NCI-H128 (cell line): ENCODE results near the gene IL17RA.
"Not testable (repeated sequence)": the region's sequence is repeated elsewhere in the genome, so short reads cannot be mapped to it uniquely, and the experiment has no call there.

Source experiments
- DNase-seq: peaks from one replicate; lab custom pipeline; 2025; ENCODE audit not compliant: unreplicated experiment; lab: John Stamatoyannopoulos, UW

Gene IL17RA, protein sequence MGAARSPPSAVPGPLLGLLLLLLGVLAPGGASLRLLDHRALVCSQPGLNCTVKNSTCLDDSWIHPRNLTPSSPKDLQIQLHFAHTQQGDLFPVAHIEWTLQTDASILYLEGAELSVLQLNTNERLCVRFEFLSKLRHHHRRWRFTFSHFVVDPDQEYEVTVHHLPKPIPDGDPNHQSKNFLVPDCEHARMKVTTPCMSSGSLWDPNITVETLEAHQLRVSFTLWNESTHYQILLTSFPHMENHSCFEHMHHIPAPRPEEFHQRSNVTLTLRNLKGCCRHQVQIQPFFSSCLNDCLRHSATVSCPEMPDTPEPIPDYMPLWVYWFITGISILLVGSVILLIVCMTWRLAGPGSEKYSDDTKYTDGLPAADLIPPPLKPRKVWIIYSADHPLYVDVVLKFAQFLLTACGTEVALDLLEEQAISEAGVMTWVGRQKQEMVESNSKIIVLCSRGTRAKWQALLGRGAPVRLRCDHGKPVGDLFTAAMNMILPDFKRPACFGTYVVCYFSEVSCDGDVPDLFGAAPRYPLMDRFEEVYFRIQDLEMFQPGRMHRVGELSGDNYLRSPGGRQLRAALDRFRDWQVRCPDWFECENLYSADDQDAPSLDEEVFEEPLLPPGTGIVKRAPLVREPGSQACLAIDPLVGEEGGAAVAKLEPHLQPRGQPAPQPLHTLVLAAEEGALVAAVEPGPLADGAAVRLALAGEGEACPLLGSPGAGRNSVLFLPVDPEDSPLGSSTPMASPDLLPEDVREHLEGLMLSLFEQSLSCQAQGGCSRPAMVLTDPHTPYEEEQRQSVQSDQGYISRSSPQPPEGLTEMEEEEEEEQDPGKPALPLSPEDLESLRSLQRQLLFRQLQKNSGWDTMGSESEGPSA

DNA sequence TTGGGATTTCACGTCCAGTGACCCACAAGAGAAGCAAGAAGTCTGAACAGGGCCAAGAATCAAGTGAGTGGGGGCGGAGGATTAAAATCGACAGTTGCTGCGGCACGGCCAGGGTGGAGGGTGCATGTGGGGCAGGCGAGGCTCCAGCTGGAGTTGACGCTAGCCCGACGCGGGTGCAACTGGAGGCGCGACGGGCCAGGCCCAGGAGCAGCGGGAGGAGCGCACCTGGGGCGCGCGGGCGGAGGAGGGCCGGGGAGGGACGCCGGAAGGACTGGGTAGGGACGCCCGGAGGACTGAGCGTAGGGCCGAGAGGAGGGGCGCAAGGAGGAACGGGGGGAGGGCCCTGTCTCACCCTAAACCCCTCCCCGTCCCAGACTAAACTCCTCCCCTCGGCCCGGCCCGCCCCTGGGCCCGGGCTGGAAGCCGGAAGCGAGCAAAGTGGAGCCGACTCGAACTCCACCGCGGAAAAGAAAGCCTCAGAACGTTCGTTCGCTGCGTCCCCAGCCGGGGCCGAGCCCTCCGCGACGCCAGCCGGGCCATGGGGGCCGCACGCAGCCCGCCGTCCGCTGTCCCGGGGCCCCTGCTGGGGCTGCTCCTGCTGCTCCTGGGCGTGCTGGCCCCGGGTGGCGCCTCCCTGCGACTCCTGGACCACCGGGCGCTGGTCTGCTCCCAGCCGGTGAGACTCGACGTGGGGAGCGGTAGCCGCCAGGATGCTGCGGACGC, at the start of gene IL17RA:
TSS of gene IL17RA (plus strand) at position 447 of the 723 bp plus-strand sequence. CDS start at position 539, 92 bp downstream.
- DNase-seq, result peak; percentile 32

DNA sequence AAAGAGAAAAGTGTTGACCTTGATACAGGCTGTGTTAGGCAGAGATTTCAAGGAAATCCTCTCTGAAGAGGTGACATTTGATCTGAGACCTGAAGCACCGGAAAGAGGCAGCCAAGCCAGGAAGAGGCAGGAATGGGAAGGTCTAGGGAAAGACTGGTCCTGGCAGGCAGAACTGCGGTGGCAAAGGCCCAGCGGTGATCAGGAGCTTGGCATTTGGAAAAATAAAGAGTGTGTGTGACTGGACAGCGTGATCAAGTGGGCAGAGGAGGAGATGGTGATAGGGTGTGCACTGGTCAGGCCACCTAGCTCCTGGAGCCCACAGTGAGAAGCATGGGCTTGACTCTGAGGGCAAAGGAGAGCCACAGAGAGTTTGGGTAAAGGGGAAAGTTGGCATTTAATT, 49.6 kb upstream of the IL17RA start:
- DNase-seq, result no peak

DNA sequence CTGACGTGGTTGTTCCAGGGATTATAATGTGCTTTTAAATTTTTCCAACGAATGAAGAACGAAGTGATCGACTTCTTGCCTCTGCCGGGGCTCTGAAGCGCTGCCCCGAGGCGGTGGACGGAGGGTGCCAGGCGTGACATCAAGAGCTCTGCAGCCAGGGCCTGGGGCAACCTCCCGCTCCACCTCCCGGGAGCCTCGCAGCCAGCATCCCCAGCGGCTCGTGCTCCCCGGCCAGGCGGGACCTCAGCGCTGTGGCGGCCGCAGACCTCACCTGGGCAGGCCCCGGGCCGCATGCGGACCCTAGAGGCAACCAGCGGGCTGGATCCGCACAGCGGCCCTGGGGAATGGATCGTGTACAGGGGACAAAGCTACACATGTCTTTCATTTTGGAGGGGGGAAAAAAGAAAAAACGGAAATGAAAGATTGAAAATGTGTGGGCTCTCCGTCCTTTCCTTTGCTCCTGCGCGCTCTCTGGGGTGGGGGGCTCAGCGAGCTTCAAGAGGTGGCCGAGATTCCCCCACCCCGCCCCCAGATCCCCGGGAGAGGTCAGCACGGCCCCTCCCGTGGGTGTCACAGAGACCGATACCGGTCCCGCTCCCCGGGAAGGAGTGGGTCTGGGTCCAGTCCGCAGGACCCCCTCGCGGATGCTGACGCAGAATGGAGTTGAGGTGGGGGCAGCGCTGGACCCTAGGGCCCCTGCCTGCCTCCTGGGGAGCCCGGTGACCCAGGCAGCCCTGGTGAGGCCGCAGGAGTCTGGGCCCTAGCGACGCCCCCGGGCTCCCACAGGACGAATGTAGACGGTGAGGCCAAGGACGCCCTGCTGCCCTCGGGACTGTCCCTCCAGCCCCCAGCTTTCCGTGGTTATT, 48.6 kb upstream of the IL17RA start:
- not testable (repeated sequence) for DNase-seq

DNA sequence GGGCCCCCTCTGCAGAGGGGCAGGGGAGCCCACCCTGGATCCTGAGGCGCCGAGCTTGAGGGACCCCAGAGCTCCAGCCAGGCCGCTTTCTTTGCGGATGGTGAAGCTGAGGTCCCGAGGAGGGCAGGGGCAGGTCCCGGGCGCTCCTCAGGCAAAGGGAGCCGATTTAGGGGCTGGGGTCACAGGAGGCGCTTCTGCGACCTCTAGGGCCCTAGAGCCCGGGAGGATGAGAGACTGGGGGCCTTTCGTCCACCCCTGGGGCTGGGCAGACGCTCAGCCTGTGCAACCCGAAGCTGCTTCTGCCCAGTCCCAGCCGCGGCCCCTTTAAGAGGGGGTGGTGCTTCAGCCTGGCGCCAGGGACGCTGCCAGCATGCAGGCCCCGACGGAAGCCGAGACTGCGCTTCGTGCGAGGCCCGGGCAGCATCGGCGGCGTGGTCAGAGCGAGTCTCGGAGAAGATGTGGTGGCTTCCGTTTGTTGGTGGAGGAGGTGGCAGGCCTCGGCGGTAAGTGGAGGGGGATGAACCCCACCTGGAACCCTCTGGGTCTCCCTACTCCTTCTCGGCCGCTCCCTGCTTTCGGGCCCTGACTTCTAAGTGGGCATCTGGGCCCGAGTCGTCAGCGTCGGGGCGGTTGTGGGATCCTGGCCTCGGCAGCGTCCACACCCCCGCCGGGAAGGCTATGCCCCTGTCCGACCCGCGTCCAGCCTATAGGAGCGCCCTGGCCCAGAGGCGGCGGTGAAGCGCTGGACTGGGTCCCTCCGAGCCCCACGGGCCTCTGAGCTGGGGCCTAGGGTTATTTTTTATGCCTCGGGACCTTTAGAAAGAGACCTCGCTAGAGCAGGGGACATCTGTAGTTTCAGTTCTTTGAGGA, 47.7 kb upstream of the IL17RA start:
- not testable (repeated sequence) for DNase-seq

DNA sequence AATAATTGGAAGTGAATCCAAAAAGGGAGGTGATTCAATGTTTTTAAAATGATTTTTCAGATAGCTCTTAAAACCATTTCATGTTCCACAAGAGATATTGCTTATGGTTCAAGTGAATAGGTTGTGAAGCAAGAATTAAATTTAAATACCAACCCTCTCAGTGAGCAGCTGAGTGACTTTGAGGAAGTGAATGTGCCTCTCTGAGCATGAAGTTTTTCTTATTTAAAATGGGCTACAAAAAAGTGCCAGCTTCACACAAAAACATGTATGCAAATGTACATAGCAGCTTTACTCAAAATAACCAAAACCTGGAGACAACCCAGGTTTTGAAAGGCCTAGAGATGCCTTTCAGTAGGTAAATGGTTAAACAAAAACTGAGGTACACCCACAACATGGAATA, 41.3 kb upstream of the IL17RA start:
- no peak for DNase-seq

DNA sequence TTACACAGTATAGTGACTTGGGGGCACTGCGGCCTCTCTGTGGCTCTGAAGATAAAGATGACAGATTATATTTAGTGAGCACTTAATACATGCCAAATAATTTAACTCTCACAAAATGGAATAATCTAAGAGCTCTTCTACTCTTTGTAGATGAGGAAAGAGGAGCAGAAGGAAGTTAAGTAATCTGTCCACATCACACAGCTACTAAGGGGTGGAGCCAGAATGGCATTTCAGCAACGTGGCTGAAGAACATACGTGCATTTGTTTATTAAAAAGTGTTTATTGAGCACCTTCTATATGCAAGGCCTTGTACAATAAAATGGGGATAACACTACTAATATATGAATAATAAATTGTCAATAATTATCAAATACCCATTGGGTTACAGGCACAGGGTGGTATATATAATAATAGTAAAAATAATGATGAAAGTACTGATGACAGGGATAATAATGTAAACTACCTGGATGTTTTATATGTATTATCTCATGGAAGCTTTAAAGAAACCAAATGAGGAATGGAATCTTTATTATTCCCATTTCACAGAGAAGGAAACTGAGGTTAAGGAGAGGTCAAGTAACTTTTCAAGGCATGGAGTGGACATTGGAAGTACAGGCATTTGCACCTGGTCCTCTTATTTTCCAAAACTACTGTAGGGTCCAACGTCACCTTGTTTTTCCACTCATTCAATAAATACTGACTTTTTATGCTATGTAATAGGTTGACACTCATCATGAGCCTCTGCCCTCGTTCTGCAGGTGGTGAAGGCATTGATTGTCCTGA, 38.0 kb upstream of the IL17RA start:
- no peak for DNase-seq

DNA sequence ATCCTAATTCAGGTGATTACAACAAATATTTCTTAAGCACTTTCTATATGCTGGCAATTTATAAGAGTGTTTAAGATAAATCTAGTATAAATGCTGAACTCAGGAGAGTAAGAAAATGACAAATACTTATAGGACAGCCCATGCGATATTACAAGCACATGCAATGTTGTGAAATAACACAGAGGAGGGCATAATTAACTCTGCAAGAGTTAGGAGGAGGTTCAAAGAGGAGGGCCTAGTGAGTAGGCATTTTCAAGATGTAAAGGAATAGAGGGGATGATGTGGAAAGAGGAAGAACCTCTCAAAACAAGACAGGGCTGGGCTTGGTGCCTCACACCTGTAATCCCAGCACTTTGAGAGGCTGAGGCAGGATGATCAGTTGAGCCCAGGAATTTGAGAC, 37.1 kb upstream of the IL17RA start:
- DNase-seq, result no peak

DNA sequence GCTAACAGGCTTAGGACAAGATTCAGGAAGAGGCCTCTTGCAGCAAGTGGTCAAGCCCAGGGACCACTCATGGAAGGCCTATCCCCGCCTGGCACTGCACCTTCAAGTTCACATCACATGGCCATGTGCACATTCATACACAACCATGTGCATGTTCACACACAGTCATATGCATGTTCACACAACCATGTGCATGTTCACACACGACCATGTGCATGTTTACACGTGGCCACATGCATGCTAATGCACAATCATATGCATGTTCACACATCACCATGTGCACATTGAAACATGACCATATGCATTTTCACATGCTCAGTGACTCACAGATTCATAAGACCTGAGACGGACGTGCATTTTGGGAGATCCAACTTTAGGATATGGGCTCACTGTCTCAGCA, 28.7 kb upstream of the IL17RA start:
- no peak for DNase-seq

DNA sequence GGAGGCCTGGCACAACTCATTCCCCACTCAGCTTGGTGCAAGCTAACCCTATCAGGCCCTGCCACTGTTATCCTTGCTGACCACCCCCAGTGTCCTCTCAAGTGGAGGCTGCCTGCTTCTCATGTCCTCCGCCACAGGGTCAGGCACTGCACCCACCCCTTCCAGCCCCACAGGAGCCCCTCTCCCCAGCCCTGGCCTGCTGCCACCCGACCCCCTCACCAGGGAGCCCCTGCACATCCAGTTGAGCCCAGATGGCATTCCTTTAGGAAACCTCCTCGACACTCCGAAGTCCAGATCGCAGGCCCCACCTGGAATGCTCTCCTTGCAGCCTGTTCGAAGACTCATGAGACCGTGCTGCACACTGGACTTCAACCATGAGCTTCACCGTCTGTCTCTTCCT, 28.0 kb upstream of the IL17RA start:
- DNase-seq, result no peak

DNA sequence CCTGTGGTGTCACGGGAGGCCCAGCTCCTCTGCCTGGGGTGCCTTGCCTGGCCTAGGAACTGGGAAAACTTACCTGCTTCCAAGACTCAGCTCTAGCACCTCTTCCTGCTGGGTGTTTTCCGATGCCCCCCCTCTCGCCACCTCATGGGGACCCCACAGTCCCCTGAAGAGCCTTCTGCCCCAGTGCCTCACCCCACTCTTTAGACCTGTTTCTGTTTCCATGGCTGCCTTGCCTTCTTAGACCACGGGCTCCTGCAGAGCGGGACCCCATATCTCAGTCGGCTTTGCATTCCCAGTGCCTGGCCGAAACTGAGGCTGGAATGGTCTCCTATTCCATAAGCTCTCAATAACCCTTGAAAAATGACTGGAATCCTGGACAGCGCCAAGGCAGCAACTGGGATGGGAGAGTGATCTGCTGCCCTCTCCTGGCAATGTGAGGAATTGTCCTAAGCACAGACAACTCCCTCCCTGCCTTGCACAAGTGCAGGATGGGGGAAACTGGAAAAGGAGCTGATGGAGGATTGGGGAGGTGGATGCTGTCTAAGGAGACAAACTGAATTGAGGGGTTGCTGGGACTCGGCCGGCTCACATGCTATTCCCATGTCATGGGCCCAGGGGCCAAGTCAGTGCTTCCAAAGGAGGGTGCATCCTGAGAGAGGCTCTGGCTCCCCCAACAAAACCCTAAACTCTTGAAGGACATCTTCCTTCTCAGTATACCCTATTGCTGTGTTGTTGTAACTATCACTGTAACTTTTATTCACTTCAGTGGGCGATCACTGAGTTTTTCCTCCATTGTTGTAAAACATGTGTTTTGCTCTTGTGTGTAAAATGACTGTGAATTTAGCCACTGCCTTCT, 26.6 kb upstream of the IL17RA start:
- DNase-seq, result peak; percentile 6

DNA sequence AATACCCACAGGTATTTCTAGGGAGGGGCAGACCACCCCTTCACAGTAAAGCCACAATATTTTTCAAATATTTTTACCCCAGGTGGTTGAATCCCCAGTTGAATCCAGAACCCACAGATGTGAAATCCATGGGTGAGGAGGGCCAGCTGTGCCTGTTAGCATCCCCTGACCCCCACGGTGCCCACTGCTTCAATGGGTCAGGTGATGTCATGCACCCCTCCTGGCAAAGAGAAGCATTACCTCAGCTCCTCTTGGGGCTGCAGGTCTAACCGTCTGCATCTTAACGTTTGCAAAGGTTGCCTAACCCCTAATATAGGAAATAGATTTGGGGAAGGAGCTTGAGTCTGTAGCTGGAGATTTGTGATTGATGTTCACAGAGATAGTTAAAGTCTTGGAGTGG, 24.7 kb upstream of the IL17RA start:
- DNase-seq, result no peak

DNA sequence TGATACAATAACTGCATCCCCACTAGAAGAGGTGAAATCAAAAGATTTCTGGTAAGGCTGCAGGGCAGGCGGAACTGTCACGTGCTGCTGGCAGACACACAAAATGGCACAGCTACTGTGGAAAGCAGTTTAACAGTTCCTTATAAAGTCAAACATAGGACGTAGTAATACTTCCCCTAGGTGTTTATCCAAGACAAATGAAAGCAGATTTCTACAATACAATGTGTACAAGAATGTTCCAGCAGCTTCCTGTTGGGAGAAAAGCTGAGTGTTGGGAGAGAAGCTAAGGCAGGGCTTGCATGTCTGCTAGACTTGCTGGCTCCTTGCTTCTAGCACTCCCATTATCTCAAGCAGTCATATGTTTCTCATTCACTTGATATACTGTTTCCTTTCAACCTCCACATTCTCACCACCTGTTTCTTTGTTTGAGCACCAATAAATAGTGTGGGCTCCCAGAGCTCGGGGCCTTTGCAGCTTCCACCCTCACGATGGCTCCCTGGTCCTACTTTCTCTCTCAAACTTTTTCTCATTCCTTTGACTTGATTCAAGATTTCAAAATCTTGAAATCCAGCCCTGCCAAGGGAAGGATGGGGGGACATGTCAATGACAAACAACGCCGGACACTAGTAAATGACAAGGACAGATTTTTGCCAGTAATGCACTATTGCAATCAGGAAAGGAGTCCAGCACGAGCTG, 21.2 kb upstream of the IL17RA start:
- DNase-seq, result no peak

DNA sequence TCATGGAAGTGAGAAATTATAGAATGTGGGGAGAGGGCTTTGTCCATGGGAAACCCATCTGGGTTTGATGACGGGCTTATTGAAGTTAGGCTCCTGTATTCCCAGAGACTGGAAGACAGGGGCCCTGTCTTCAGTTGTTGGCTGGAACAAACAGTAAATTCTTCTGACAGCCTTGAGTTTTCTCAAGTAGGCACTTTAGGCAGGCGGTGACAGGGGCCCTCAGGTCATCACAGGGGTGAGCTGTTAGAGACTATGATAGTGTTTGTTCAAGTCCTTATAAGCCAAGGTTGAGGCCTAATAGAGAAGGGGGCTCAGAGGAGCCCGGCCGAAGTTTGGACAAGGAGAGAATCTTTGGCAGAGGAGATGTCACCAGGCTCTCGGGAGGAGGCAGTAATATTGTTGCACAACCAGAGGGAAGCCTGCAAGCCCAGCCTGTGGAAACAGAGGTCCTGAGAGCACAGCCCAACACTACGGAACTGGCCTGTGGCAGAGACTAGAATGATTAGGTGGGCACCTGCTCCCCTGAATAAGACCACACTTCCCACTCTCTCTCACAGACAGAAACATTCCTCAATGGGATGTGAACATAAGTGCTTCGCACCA, 20.2 kb upstream of the IL17RA start:
- DNase-seq, result no peak

DNA sequence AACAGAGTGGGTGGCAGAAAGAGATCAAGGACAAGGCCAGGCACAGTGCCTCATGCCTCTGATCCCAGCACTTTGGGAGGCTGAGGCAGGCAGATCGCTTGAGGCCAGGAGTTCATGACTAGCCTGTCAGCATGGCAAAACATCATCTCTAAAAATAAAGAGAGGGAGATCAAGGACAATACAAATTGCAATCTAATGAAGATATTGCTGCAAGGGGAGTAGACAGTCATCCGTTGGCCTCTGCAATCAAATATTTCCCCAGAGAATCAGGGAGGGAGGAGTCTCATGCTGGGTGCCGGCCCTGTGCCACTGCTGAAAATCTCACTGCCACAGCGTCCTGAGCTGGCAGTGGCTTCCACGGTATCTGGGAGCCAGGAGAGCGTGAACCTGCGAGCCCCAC, 19.4 kb upstream of the IL17RA start:
- DNase-seq, result no peak

DNA sequence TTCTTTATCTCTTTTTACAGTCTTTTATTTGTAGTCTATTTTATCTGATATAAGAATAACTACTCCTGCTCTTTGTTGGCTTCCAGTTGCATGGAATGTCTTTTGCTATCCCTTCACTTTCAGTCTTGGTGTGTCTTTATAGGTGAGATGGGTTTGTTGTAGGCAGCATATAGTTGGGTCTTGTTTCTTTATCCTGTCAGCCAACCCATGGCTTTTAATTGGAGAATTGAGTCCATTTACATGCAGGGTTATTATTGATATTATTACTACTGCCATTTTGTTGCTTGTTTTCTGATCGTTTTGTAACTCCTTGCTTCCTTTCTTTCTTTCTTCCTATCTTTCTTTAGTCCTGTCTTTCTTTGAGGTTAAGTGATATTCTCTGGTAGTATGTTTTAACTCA, 11.9 kb upstream of the IL17RA start:
- no peak for DNase-seq

DNA sequence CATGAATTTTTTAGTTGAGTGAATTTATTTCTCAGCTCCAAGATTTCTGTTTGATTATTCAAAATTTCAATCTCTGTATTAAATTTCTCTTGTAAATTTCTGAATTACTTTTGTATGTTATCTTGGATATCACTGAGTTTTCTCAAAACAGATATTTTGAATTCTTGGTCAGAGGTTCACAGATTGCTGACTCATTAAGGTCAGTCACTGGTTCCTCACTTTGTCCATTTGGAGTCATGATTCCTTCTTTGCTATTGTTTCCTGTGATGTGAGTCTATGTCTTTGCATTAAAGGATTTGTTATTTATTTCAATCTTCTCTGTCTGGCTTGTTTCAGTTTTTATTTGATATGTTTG, 10.2 kb upstream of the IL17RA start:
- DNase-seq, result no peak

DNA sequence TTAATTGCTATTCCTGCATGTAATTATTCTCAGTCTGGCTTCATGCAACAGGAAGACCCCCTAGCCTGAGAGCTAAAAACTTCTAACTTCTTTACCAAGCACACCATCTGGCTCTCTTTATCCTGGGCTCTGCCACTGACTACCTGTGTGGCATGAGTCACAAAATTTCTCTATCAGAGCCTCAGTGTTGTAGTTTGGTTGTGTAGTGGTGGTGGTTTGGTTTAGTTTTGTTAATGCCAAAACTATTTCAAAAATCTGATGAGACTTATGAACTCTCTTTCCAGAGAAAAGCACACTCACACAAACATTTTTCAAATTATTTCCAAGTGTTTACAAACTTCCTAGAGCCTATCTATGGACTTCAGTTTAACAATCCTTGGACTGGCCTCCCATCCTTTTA, 7.5 kb upstream of the IL17RA start:
- no peak for DNase-seq
